Gastroesophageal sphincter (tissue), 4 donors: ENCODE results near the gene TMEM54. TPM values are rescaled to one million over a fixed set of nuclear protein-coding genes. Genes with fewer than 3 reads are reported as not detected.

ENCODE experiments used
- ATAC-seq: fragments of 150-250 bp; one replicate; pipeline ENCODE4 v1.9.1; 2016; ENCODE audit warnings: mild to moderate bottlenecking, moderate library complexity
- H3K27ac ChIP-seq, 4 donors: fragments of 200-600 bp; sonication (generic) in 3 of 4; 1 replicate in 3 of 4; 2 replicates in 1 of 4; pipeline ENCODE4 v1.5.1; 2016 to 2019
- H3K27me3 ChIP-seq: fragments of 200-600 bp; sonication (generic); one replicate; pipeline ENCODE4 v1.5.1; 2019
- H3K36me3 ChIP-seq, 2 donors: fragments of 200-600 bp; sonication (generic); one replicate each; pipeline ENCODE4 v1.5.1; 2019; ENCODE audit warnings: control low read depth in 1 of 2
- H3K4me1 ChIP-seq, 3 donors: fragments of 200-600 bp; sonication (generic); 1 replicate in 2 of 3; 2 replicates in 1 of 3; pipeline ENCODE4 v1.5.1; 2016 to 2019; ENCODE audit warnings: control low read depth in 2 of 3
- H3K4me3 ChIP-seq, 2 donors: fragments of 200-600 bp; sonication (generic); one replicate each; pipeline ENCODE4 v1.5.1; 2019; ENCODE audit warnings: mild to moderate bottlenecking in 1 of 2, moderate library complexity in 1 of 2
- H3K9me3 ChIP-seq, 3 donors: fragments of 200-600 bp; sonication (generic); one replicate each; pipeline ENCODE4 v1.5.1; 2017 to 2019; ENCODE audit warnings: control low read depth in 2 of 3
- EP300 ChIP-seq: sonication (generic); formaldehyde crosslinking; IDR thresholded peaks from one replicate; pipeline ENCODE4 v1.6.1; 2017; ENCODE audit warnings: antibody characterized with exemption, mild to moderate bottlenecking
- POLR2A ChIP-seq, 2 donors: fragments of 450-650 bp; IDR thresholded peaks; one replicate each; pipeline ENCODE4 v1.6.1; 2017; ENCODE audit warnings: antibody characterized with exemption in 2 of 2, mild to moderate bottlenecking in 2 of 2, moderate library complexity in 1 of 2
- POLR2AphosphoS5 ChIP-seq: sonication (generic); formaldehyde crosslinking; IDR thresholded peaks from one replicate; pipeline ENCODE4 v1.6.1; 2017; ENCODE audit warnings: antibody characterized with exemption
- WGBS, 2 donors: methylation state at CpG; one replicate each; pipeline ENCODE4 v1.1.5; 2018; ENCODE audit warnings: low coverage in 1 of 2; 5-methylcytosine and 5-hydroxymethylcytosine counted together
- total RNA-seq, 4 donors: library from RNA; depleted of rRNA; stranded (reverse); fragments of >200 nt; gene quantifications; one replicate each; pipeline ENCODE4 v1.1.0, GENCODE V29; 2016
- TF ChIP-seq, protein P1 (sequence below), 4 experiments: fragments of 200-600 bp in 2 of 4; fragments of 450-650 bp in 2 of 4; sonication (generic) in 1 of 4; IDR thresholded peaks; one replicate each; pipeline ENCODE4 v1.5.1; 2017 to 2019; ENCODE audit warnings: antibody characterized with exemption in 4 of 4, mild to moderate bottlenecking in 2 of 4, moderate library complexity in 2 of 4

The TMEM54 gene
- total RNA-seq, 4 donors from 2014 or later = 71.5 to 138 (median 101) TPM

GRCh38 chr1:32860566-32860965, 40.6 kb downstream of the TMEM54 start:
- Histone ChIP-seq H3K27me3 (no peaks in the 10 kb centered on the region), H3K36me3 (peaks cover 0 to 70% of the 10 kb centered on the region in 2 donors), H3K27ac (no peak overlapping the region), H3K4me3 (no peak overlapping the region), H3K4me1 (peaks cover 4 to 44% (median 10%) of the 10 kb centered on the region in 3 donors), H3K9me3 (no peaks in the 10 kb centered on the region)
- ATAC-seq = no peak
- TF ChIP-seq POLR2A (IDR thresholded peaks at IDR 0.05) = no peak
- TF ChIP-seq, protein P1, sequence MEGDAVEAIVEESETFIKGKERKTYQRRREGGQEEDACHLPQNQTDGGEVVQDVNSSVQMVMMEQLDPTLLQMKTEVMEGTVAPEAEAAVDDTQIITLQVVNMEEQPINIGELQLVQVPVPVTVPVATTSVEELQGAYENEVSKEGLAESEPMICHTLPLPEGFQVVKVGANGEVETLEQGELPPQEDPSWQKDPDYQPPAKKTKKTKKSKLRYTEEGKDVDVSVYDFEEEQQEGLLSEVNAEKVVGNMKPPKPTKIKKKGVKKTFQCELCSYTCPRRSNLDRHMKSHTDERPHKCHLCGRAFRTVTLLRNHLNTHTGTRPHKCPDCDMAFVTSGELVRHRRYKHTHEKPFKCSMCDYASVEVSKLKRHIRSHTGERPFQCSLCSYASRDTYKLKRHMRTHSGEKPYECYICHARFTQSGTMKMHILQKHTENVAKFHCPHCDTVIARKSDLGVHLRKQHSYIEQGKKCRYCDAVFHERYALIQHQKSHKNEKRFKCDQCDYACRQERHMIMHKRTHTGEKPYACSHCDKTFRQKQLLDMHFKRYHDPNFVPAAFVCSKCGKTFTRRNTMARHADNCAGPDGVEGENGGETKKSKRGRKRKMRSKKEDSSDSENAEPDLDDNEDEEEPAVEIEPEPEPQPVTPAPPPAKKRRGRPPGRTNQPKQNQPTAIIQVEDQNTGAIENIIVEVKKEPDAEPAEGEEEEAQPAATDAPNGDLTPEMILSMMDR (IDR thresholded peaks at IDR 0.05) = no peak
- no peak for TF ChIP-seq POLR2AphosphoS5
- TF ChIP-seq EP300 = no peak

GRCh38 chr1:32859915-32860314, 41.3 kb downstream of the TMEM54 start:
- ATAC-seq = no peak
- no peak overlapping the region for H3K27ac ChIP-seq
- TF ChIP-seq EP300 = no peak
- TF ChIP-seq, protein P1 (IDR thresholded peaks at IDR 0.05) = no peak
- TF ChIP-seq POLR2AphosphoS5 = no peak
- 63 to 92% methylated on average over 1 to 2 of the region's 2 CpGs for WGBS, 2 donors
- H3K27me3 ChIP-seq = no peaks in the 10 kb centered on the region
- H3K36me3 ChIP-seq = peaks cover 0 to 75% of the 10 kb centered on the region in 2 donors
- no peak overlapping the region for H3K4me3 ChIP-seq
- H3K9me3 ChIP-seq = no peaks in the 10 kb centered on the region
- peaks cover 4 to 38% (median 10%) of the 10 kb centered on the region in 3 donors for H3K4me1 ChIP-seq

GRCh38 chr1:32858791-32859190, 42.4 kb downstream of the TMEM54 start:
- TF ChIP-seq, protein P1 (IDR thresholded peaks at IDR 0.05) = no peak
- TF ChIP-seq POLR2AphosphoS5 = no peak
- no peak for TF ChIP-seq POLR2A (IDR thresholded peaks at IDR 0.05)
- no peak overlapping the region for H3K4me3 ChIP-seq
- H3K27me3 ChIP-seq = no peaks in the 10 kb centered on the region
- no peak for ATAC-seq
- peaks cover 4 to 29% (median 10%) of the 10 kb centered on the region in 3 donors for H3K4me1 ChIP-seq
- H3K36me3 ChIP-seq = peaks cover 0 to 76% of the 10 kb centered on the region in 2 donors
- no peak overlapping the region for H3K27ac ChIP-seq
- H3K9me3 ChIP-seq = no peaks in the 10 kb centered on the region
- WGBS, 2 donors = 76 to 93% methylated on average over 5 to 7 of the region's 7 CpGs

- Histone ChIP-seq H3K27ac (no peak overlapping the region), H3K9me3 (no peaks in the 10 kb centered on the region), H3K4me1 (peaks cover 4 to 22% (median 10%) of the 10 kb centered on the region in 3 donors), H3K4me3 (no peak overlapping the region), H3K27me3 (no peaks in the 10 kb centered on the region), H3K36me3 (peaks cover 0 to 76% of the 10 kb centered on the region in 2 donors)
- ATAC-seq = no peak
- no peak for TF ChIP-seq POLR2AphosphoS5
- no peak for TF ChIP-seq EP300
- TF ChIP-seq POLR2A (IDR thresholded peaks at IDR 0.05) = no peak
- TF ChIP-seq, protein P1 (IDR thresholded peaks at IDR 0.05) = no peak
- WGBS, 2 donors = 94 to 96% methylated on average over 2 of the region's 2 CpGs
These were observed 43.1 kb downstream of the TMEM54 start for GRCh38 chr1:32858136-32858535.

DNA sequence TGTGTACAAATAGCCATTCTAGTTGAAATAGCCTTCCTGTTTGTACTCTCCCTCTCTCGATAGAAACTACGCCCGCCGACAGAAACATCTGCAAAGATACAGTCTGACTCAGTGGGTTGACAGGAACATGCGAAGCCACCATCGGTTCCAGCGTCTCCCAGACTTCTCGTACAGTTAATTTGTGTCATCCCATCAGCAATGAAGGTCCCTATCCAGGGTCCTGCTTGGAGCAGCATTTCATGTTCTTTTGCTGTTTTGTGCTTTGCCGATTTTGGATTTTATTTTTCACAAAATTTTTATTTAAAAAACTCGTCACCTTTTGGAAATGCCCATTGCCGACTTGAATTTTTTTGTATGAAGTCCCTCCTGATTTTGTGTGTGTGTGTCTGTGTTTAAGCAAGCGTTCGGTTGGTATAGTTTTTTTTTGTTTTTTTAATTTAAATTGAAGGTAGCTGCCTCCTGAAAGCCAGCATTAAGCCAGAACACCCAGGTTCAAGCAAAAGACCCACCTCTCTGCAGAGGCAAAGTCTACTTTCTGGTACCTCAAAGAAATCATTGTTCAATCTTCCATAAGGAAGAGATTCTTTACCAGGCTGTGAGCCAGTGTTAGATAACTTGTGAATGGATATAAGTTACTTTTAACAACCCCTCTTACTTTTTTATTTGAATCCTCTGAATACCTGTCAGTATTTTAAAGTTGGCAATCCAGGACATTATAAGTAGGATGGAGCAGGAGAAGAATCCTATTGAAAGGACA, 45.1 kb downstream of the TMEM54 start:
- TF ChIP-seq, protein P1 (IDR thresholded peaks at IDR 0.05) = no peak
- TF ChIP-seq EP300 (no peak), POLR2AphosphoS5 (no peak), POLR2A (IDR thresholded peaks at IDR 0.05) (no peak)
- H3K4me1 ChIP-seq = peaks cover 0 to 3% (median 0%) of the 10 kb centered on the region in 3 donors
- no peaks in the 10 kb centered on the region for H3K27me3 ChIP-seq
- no peak overlapping the region for H3K27ac ChIP-seq
- no peaks in the 10 kb centered on the region for H3K9me3 ChIP-seq
- no peak for ATAC-seq
- peaks cover 0 to 75% of the 10 kb centered on the region in 2 donors for H3K36me3 ChIP-seq
- 88 to 96% methylated on average over 12 to 13 of the region's 13 CpGs for WGBS, 2 donors
- H3K4me3 ChIP-seq = no peak overlapping the region
